HG03571 (cell line): Measurements from ENCODE around the gene SH3GL3.

ENCODE experiments used
- ATAC-seq: cut with Tn5 transposase; IDR thresholded peaks from one replicate; pipeline ENCODE4 v1.9.1; 2021; ENCODE audit not compliant: unreplicated experiment

The SH3GL3 gene

DNA sequence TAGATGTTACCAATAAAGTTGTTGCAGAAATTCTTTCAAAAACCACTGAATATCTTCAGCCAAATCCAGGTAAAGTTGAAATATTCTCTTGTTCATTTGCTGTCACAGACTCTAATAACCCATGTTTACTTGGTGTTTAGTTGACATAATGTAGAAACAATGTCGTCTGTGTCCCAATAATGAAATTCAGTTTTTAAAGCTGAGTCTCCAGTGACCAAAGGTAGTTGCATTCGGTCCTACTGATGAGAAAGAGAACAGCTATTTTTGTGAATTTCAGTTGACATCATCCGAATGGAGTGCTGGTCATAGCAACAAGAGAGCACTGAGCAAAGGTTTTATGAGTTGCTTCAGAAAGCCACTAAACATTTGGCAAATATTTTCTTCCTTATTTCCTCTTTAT is 118.0 kb downstream of the SH3GL3 start:
- ATAC-seq = no peak

GRCh38 chr15:83565553-83566159 is 118.5 kb downstream of the SH3GL3 start:
- no peak for ATAC-seq

- no peak for ATAC-seq
Measured at GRCh38 chr15:83567318-83567717, 120.2 kb downstream of the SH3GL3 start.

DNA sequence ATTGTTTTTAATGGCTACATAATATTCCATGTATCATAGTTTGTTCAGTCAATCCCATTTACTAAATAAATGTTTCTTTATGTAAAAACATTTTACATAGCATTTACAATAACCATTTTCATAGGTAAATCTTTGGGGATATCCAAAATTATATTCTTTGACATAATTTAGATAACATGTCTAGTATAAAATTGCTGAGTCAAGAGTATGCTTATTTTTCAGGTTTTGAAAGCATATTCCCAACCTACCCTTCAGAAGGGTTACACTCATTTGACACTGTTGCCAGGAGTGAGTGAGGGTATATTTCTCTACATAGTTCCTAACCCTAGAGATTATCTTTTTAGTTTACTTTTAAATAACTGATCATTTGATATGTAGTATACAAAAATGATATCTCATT is 122.2 kb downstream of the SH3GL3 start:
- no peak for ATAC-seq

GRCh38 chr15:83570756-83571155 is 123.6 kb downstream of the SH3GL3 start:
- ATAC-seq = no peak

- ATAC-seq = no peak
Measured at GRCh38 chr15:83571820-83572707, 124.9 kb downstream of the SH3GL3 start.

DNA sequence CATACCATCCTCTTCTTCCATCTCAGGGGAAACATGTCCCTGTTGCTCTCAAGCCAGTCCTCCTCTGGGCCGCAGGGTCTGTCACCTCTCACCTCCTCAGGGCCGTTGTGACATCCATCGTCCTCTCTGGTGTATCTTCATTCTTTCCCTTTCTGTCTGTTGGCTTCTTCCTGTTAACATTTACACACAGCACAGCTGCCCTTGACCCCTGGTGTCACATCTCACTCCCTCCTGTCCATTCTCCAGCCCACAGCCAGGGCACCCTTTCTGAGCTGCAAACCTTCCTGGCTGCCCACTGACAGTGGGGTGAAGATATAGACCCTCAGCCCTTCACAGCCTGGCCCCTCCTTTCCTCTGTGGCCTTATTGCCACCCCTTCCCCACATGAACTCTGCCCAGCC is 127.2 kb downstream of the SH3GL3 start:
- ATAC-seq = no peak

DNA sequence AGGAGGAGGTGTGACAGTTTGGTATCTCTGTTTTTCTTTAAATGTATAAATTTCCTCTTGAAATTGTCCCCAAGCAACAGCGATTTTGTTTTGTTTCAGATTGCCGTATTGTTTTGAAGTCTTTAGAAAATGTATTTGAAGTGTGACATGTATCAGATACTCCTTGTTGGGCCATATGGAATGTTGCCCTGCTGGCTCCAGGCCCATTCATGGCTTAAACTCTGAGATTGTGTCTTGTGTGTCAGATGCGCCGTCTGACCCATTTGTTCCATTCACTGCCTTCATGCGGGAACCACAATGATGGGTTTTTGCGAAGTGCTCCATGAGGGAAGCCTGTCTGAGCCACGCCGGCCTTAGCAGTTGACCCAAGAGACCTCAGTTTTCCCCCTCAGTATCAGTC is 131.6 kb downstream of the SH3GL3 start:
- no peak for ATAC-seq

DNA sequence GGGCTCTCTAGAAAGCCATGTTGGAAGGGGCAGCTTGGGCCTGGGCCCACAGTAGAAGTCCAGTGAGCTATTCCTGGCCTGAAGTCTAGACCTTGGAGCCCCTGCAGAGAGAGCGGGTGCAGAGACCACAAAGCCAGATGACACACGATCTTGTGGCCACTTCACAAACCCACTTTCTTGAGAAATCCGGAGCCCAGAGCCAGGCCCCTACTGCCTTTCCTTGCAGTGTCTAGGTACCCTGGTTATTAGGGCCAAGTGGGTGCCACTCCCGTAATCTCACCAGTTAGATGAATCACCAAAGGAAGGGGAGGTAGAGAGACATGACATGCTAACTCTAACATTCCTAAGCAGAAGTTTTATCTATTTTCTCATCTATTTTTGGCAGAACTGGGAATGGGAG is 134.2 kb downstream of the SH3GL3 start:
- ATAC-seq = no peak

- ATAC-seq = no peak
Measured at GRCh38 chr15:83582381-83582780, 135.2 kb downstream of the SH3GL3 start.

DNA sequence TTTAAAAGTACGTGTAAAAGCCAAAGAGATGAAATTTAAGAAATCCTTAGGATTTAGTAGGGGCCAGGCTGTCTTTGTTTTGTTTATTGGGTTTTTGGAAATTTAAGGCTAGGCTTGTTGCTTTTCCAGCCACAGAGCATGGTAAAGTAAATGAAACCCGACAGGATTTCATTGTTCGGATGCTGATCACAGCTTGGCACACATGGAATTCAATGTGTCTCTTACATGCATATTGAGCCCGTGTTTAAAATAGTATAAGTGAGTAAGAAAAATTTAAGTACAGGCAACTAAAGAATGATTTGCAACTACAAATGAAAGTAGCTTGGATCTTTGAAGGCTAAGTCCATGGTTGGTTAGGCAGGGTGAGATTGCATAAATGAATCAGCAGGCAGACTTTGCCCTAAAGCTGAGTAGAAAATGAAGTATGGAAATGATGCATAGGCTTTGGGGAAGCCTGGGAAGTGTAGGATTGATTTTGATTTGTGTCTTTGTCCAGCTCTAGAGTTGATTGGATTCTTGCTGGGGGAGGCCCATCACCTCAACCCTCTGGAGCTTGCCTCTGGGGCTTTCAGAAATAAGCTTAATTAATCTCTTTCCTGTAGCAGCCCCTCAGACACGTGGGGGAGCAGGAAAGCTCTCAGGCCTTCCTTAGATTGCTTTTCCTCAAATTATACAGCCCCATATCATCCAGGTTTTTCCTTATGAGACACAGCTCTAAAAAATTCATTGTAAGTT is 138.6 kb downstream of the SH3GL3 start:
- no peak for ATAC-seq

DNA sequence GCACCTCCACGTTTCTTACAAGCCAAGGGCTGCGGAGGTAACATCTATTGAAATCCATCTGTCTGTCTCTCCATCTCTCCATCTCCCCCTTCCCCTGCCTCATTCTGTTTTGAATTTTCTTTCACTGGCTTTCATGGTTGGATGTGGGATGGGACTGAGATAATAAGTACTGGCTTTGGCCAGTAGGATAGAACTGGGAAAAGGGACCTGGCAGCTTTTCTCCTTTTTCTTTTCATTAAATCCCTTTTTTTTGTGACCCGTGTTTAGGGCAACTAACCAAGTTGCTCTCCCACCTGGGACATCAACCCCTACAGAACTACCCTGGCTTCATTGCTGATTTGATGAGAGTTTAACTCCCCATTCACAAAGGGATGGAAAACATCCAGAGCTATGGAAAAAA is 139.9 kb downstream of the SH3GL3 start:
- ATAC-seq = no peak

DNA sequence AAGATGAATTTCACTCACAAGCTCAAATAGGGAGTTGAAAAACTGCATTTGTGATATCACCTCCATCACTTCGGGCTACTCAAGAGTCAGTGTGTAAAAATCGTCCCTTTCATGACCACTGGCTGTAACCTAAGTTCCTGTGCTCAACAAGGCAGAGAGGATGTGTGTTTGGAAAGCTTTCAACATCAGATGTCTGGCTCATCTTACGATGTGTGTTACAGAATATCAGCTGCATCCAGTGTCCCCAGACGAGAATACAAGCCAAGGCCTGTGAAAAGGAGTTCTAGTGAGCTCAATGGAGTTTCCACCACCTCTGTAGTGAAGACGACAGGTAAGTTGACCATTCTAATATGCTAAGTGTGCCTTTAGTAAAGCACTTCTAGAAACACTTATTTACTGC is 141.3 kb downstream of the SH3GL3 start:
- ATAC-seq = no peak

DNA sequence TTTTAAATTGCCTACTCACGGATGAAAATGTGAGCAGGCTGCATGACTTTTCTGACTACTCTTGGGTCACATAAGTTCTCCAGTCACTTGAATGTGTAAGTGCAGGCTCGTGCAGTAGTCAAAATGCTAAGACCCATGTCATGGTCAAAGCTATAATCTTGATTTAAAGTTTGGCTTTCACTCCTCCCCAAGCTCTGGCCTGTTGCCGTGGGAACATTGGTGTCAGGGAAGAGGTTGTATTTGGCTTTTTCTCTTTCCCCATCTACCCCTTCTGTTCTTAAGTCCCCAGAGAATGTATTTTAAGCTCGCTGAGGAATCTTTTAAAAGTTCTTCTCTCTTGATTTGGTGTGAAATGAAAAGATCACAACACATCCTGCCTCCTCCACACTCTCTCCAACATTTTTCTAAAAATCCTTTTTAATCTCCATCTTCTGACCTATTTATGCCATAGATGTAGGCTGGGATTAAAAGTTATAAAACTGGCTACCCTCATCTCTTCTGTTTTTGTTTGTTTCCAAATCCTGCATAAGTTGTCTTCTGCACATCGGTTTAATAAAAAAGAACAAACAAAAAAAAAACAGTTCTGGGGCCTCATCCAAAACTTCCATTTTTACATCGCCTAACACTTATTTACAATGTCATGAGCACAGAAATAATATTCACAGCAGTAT is 145.4 kb downstream of the SH3GL3 start:
- ATAC-seq = no peak

GRCh38 chr15:83595191-83595590 is 148.1 kb downstream of the SH3GL3 start:
- no peak for ATAC-seq

DNA sequence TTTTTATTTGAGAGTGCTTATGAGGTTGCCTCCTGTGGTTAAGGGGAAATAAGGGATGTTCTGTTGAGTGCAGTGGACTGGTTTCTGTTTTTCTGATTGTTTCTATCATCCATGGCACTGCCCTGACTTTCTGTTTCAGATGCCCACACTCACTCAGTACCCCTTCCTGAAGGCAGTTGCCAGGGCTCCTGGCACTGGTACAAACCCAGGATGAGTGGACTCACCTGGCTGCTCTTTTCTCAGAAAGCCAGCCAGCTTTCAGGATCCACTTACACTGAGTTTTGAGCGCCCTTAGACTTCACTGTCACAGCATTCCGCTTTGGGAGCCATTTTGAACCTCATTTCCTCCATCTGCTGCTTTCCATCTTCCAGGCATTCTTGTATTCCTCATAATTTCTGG is 150.9 kb downstream of the SH3GL3 start:
- ATAC-seq = no peak

DNA sequence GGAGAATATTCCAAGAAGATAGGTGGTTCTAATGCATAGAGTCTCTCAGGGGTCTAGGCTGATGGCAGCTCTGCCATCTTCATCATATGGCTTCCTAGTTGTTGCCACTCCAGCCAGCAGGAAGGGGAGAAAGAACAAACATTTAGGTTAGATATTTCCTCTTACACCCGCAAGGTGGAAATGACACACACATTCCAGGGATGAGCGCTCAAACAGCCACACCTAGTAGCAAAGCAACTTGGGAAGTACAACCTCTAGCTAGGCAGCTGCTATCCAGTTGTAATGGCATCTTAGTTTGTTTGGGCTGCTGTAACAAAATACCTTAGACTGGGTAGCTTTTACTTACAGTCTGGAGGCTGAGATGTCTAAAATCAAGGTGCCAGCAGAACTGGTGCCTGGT is 154.9 kb downstream of the SH3GL3 start:
- ATAC-seq = no peak

GRCh38 chr15:83604549-83604948 is 157.4 kb downstream of the SH3GL3 start:
- ATAC-seq = no peak

DNA sequence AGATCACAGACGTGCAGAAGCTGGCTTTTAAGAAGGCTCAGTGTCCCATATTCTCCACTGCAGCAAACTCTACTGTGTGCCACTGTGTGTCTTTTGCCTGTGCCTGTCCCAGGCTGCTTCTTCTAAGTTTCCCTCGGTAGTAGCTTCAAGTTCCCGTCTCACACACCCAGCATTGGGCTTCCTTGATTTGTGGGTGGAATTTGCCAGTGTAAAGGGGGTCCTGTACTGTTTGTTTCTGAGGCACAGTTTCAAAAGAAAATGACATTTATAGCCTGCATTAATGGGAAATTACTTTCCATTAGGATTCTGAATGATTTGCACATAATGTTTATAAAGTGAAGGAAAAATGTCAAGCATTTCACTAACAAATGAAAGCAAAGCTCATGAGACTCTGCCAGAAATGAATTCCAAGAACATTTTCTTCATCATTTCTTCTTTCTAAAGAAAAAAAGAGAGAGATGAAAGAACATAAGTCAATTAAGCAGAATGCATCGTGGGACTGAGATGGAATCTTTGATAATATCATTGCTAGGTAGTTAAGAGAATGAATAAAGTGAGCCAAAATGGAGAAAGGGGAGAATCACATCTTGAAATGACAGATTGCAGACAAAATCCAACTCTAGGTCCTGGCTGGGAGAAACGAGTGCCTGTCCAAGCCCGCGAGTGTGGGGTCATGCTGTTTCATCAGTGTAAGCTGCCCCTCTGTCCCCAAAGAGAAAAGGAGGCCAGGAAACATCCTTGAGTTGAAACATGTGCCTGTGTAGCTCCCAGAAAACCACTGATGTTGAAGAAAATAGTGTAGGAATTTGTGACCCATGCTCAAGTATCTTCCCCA is 158.2 kb downstream of the SH3GL3 start:
- ATAC-seq = no peak

- ATAC-seq = no peak
Measured at GRCh38 chr15:83610132-83610531, 163.0 kb downstream of the SH3GL3 start.
